ENCODE data around the gene SPECC1.

SPECC1 gene

DNA sequence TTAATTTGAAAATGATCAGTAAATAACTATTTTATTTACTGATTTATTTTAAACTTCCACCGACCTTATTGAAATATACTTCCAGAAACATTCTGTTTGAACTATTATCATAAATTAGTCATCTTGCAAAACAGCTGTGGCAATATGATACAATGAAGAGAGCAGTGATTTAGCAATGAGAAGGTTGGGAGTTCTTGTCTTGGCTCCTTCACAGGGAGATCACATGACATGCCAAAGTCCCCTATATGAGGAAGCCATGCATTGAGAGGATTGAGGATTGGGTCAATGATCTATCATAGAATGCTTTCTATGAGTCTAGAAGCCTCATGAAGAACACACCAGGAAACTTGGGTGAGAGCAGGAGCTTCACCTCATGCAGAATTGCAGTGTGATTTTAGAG lies 235.5 kb downstream of the SPECC1 start:
- Histone ChIP-seq H3K9me3 (ENCODE audit: control insufficient read depth, low read length) (peaks cover 8% of the 10 kb centered on the region), H2BK12ac (ENCODE audit: low read length in 2 of 2) (no peak overlapping the region), H3K4me1 (ENCODE audit: control insufficient read depth, insufficient read depth, low read depth, low read length) (peaks cover 3% of the 10 kb centered on the region), H4K91ac (ENCODE audit: low read length) (no peak overlapping the region), H2BK15ac (ENCODE audit: low read depth, poor library complexity, severe bottlenecking) (no peak overlapping the region), H3K14ac (ENCODE audit: low read length in 2 of 2) (no peak overlapping the region), H3K9ac (ENCODE audit: low read length) (no peak overlapping the region), H2BK5ac (ENCODE audit: low read depth, low read length, poor library complexity, severe bottlenecking) (no peak overlapping the region), H2AFZ (ENCODE audit: low read depth, low read length) (no peak overlapping the region), H3K27me3 (ENCODE audit: control insufficient read depth in 1 of 2, insufficient read depth in 1 of 2, low read length in 2 of 2) (no peaks in the 10 kb centered on the region), H2BK120ac (ENCODE audit: low read depth, low read length) (no peak overlapping the region), H4K8ac (ENCODE audit: low read length) (no peak overlapping the region), H3K18ac (ENCODE audit: low read depth in 1 of 2, low read length in 2 of 2) (no peak overlapping the region), H3K79me1 (replicated peaks; ENCODE audit: low read length, poor library complexity, severe bottlenecking) (peaks cover 6% of the 10 kb centered on the region), H2AK5ac (ENCODE audit: low read length, severe bottlenecking) (no peak overlapping the region), H3K23ac (ENCODE audit: low read length in 2 of 2) (no peak overlapping the region), H3K4ac (ENCODE audit: low read depth in 1 of 2, low read length in 2 of 2) (no peak overlapping the region), H3K4me3 (ENCODE audit: insufficient read depth in 1 of 2, low read depth in 1 of 2, low read length in 2 of 2) (no peak overlapping the region), H3K36me3 (ENCODE audit: control insufficient read depth in 1 of 2, insufficient read depth in 2 of 2, low read depth in 1 of 2, low read length in 2 of 2) (peaks cover 19 to 20% of the 10 kb centered on the region in 2 experiments), H3K27ac (ENCODE audit: low read length, poor library complexity, severe bottlenecking) (no peak overlapping the region), H3K4me2 (ENCODE audit: low read length, poor library complexity, severe bottlenecking) (no peak overlapping the region)
- no peak for DNase-seq
- no CpG with 5 or more reads among the region's 1 CpG for WGBS

DNA sequence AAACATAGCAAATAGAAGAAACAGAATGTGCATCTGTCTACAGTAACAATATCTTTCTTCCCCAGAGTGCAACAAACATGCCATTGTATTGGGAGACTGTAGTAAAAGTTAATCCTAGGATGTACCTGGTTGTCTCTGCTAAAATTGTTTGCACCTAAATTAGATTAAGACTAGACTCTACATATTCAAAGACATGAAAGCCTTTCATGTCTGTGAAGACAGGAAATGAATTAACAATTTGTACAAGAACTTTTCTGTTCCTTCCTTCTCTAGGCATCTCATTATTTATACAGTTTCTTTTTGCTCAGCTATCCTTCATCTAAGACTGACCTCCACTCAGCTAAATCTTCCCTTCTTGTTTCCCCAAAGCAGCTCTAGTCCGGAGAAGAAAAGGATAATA lies 237.5 kb downstream of the SPECC1 start:
- Histone ChIP-seq H2AK5ac (ENCODE audit: low read length, severe bottlenecking) (no peak overlapping the region), H3K27me3 (ENCODE audit: control insufficient read depth in 1 of 2, insufficient read depth in 1 of 2, low read length in 2 of 2) (no peaks in the 10 kb centered on the region), H3K79me1 (replicated peaks; ENCODE audit: low read length, poor library complexity, severe bottlenecking) (peaks cover 3% of the 10 kb centered on the region), H4K8ac (ENCODE audit: low read length) (no peak overlapping the region), H3K4me3 (ENCODE audit: insufficient read depth in 1 of 2, low read depth in 1 of 2, low read length in 2 of 2) (no peak overlapping the region), H3K9ac (ENCODE audit: low read length) (no peak overlapping the region), H2AFZ (ENCODE audit: low read depth, low read length) (no peak overlapping the region), H2BK5ac (ENCODE audit: low read depth, low read length, poor library complexity, severe bottlenecking) (no peak overlapping the region), H3K27ac (ENCODE audit: low read length, poor library complexity, severe bottlenecking) (no peak overlapping the region), H3K4me1 (ENCODE audit: control insufficient read depth, insufficient read depth, low read depth, low read length) (peaks cover 3% of the 10 kb centered on the region), H3K14ac (ENCODE audit: low read length in 2 of 2) (no peak overlapping the region), H2BK12ac (ENCODE audit: low read length in 2 of 2) (no peak overlapping the region), H3K23ac (ENCODE audit: low read length in 2 of 2) (no peak overlapping the region), H3K9me3 (ENCODE audit: control insufficient read depth, low read length) (peaks cover 8% of the 10 kb centered on the region), H3K18ac (ENCODE audit: low read depth in 1 of 2, low read length in 2 of 2) (no peak overlapping the region), H3K36me3 (ENCODE audit: control insufficient read depth in 1 of 2, insufficient read depth in 2 of 2, low read depth in 1 of 2, low read length in 2 of 2) (peaks cover 18 to 19% of the 10 kb centered on the region in 2 experiments), H2BK120ac (ENCODE audit: low read depth, low read length) (no peak overlapping the region), H2BK15ac (ENCODE audit: low read depth, poor library complexity, severe bottlenecking) (no peak overlapping the region), H3K4ac (ENCODE audit: low read depth in 1 of 2, low read length in 2 of 2) (no peak overlapping the region), H3K4me2 (ENCODE audit: low read length, poor library complexity, severe bottlenecking) (no peak overlapping the region), H4K91ac (ENCODE audit: low read length) (no peak overlapping the region)
- WGBS = no CpG with 5 or more reads among the region's 1 CpG
- DNase-seq = no peak

DNA sequence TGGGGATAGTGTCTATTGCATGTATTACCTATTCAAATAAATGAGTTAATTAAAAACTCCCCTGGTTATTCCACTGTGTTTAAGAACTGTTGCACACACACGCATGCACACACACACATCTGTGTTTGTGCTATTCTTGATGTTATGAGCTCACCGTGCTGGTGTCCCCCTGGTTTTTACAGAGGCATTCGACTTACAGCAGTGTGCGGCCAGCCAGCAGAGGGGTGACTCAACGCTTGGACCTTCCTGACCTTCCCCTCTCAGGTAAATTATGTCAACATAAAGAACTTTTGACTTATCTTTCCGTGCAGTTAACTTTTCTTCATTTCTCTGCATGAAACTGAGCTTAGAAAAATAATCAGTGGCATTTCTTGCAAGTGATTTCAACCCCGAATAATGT lies 244.2 kb downstream of the SPECC1 start:
- peaks cover 11 to 25% of the 10 kb centered on the region in 2 experiments for H3K36me3 ChIP-seq (ENCODE audit: control insufficient read depth in 1 of 2, insufficient read depth in 2 of 2, low read depth in 1 of 2, low read length in 2 of 2)
- no peak for DNase-seq
- no peak overlapping the region for H3K23ac ChIP-seq (ENCODE audit: low read length in 2 of 2)
- H3K4me2 ChIP-seq (ENCODE audit: low read length, poor library complexity, severe bottlenecking) = no peak overlapping the region
- no peak overlapping the region for H2BK12ac ChIP-seq (ENCODE audit: low read length in 2 of 2)
- H2BK120ac ChIP-seq (ENCODE audit: low read depth, low read length) = no peak overlapping the region
- H3K4ac ChIP-seq (ENCODE audit: low read depth in 1 of 2, low read length in 2 of 2) = no peak overlapping the region
- H2AK5ac ChIP-seq (ENCODE audit: low read length, severe bottlenecking) = no peak overlapping the region
- peak overlapping the region; percentile 31 for H3K27ac ChIP-seq (ENCODE audit: low read length, poor library complexity, severe bottlenecking)
- WGBS = 65% methylated on average over 7 of the region's 7 CpGs
- H4K8ac ChIP-seq (ENCODE audit: low read length) = no peak overlapping the region
- peaks cover 4% of the 10 kb centered on the region for H3K4me1 ChIP-seq (ENCODE audit: control insufficient read depth, insufficient read depth, low read depth, low read length)
- no peaks in the 10 kb centered on the region for H3K27me3 ChIP-seq (ENCODE audit: control insufficient read depth in 1 of 2, insufficient read depth in 1 of 2, low read length in 2 of 2)
- no peak overlapping the region for H3K14ac ChIP-seq (ENCODE audit: low read length in 2 of 2)
- H3K79me1 ChIP-seq (replicated peaks; ENCODE audit: low read length, poor library complexity, severe bottlenecking) = peaks cover 3% of the 10 kb centered on the region
- H3K18ac ChIP-seq (ENCODE audit: low read depth in 1 of 2, low read length in 2 of 2) = no peak overlapping the region
- H2AFZ ChIP-seq (ENCODE audit: low read depth, low read length) = no peak overlapping the region
- H4K91ac ChIP-seq (ENCODE audit: low read length) = no peak overlapping the region
- no peak overlapping the region for H3K9ac ChIP-seq (ENCODE audit: low read length)
- no peak overlapping the region for H2BK15ac ChIP-seq (ENCODE audit: low read depth, poor library complexity, severe bottlenecking)
- H3K4me3 ChIP-seq (ENCODE audit: insufficient read depth in 1 of 2, low read depth in 1 of 2, low read length in 2 of 2) = no peak overlapping the region
- H3K9me3 ChIP-seq (ENCODE audit: control insufficient read depth, low read length) = peaks cover 7% of the 10 kb centered on the region
- H2BK5ac ChIP-seq (ENCODE audit: low read depth, low read length, poor library complexity, severe bottlenecking) = no peak overlapping the region

DNA sequence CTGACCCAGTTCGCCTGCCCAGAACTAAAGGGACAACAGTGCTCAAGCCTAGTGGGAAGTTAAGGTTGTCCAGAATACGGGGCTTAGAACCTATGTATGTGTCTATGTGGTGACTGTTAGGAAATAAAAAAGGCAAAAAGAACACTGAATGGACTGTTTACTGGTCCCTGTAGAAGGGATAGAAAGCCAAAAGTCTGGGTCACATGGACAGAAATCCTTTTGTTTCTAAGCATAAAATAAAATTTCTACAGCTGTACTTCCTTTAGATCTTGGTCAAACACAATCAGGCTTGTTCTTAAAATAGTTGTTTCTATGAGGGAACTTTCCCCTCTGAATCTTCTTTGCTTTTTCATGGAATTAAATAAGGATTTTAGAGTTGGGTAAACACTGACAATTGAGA lies 245.4 kb downstream of the SPECC1 start:
- peaks cover 5% of the 10 kb centered on the region for H3K9me3 ChIP-seq (ENCODE audit: control insufficient read depth, low read length)
- H3K27ac ChIP-seq (ENCODE audit: low read length, poor library complexity, severe bottlenecking) = no peak overlapping the region
- no peak overlapping the region for H2AFZ ChIP-seq (ENCODE audit: low read depth, low read length)
- H2BK5ac ChIP-seq (ENCODE audit: low read depth, low read length, poor library complexity, severe bottlenecking) = no peak overlapping the region
- no peak overlapping the region for H3K4me2 ChIP-seq (ENCODE audit: low read length, poor library complexity, severe bottlenecking)
- peaks cover 4% of the 10 kb centered on the region for H3K4me1 ChIP-seq (ENCODE audit: control insufficient read depth, insufficient read depth, low read depth, low read length)
- no peak overlapping the region for H3K23ac ChIP-seq (ENCODE audit: low read length in 2 of 2)
- 94% methylated on average over 2 of the region's 2 CpGs for WGBS
- peak overlapping the region; percentile 40 for H4K8ac ChIP-seq (ENCODE audit: low read length)
- H3K27me3 ChIP-seq (ENCODE audit: control insufficient read depth in 1 of 2, insufficient read depth in 1 of 2, low read length in 2 of 2) = no peaks in the 10 kb centered on the region
- H2BK15ac ChIP-seq (ENCODE audit: low read depth, poor library complexity, severe bottlenecking) = no peak overlapping the region
- H2AK5ac ChIP-seq (ENCODE audit: low read length, severe bottlenecking) = no peak overlapping the region
- no peak overlapping the region for H2BK120ac ChIP-seq (ENCODE audit: low read depth, low read length)
- H3K18ac ChIP-seq (ENCODE audit: low read depth in 1 of 2, low read length in 2 of 2) = peak overlapping the region in 1 of 2 experiments; percentile 3
- H4K91ac ChIP-seq (ENCODE audit: low read length) = no peak overlapping the region
- H3K9ac ChIP-seq (ENCODE audit: low read length) = no peak overlapping the region
- no peak overlapping the region for H2BK12ac ChIP-seq (ENCODE audit: low read length in 2 of 2)
- peaks cover 4% of the 10 kb centered on the region for H3K79me1 ChIP-seq (replicated peaks; ENCODE audit: low read length, poor library complexity, severe bottlenecking)
- peaks cover 15 to 23% of the 10 kb centered on the region in 2 experiments for H3K36me3 ChIP-seq (ENCODE audit: control insufficient read depth in 1 of 2, insufficient read depth in 2 of 2, low read depth in 1 of 2, low read length in 2 of 2)
- peak overlapping the region in 1 of 2 experiments; percentile 13 for H3K4ac ChIP-seq (ENCODE audit: low read depth in 1 of 2, low read length in 2 of 2)
- H3K14ac ChIP-seq (ENCODE audit: low read length in 2 of 2) = no peak overlapping the region
- no peak overlapping the region for H3K4me3 ChIP-seq (ENCODE audit: insufficient read depth in 1 of 2, low read depth in 1 of 2, low read length in 2 of 2)
- no peak for DNase-seq

Data from mesenchymal stem cell (in vitro differentiated cells and primary cell).